CD4-positive, alpha-beta T cell treated with Interferon alpha-2 for 1 hour (primary cell): ENCODE results near the gene UBN1.
A peak's percentile ranks its signal among the peaks of the same experiment; 100 is the strongest.

ENCODE experiments used
- DNase-seq, 2 donors: peaks; one replicate each; pipeline ENCODE4 v3.0.0-alpha.2; 2020 to 2022

UBN1 gene

DNA sequence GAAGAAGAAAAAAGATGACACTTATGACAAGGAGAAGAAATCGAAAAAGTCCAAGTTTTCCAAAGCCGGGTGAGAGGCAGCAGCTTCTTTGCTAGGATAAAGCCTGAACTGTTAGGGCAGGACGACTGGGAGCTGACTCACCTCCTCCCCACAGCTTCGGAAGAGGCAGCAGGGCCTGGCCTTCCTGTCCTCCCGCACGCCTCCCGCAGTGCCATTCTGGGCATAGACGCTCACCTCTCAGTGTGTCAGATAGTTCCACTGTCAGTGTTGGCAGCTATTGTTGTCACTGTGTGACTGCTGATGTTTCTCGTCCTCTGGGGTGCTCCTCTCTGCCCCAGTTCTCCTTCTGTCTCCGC lies 12.6 kb downstream of the UBN1 start:
- DNase-seq = no peak

DNA sequence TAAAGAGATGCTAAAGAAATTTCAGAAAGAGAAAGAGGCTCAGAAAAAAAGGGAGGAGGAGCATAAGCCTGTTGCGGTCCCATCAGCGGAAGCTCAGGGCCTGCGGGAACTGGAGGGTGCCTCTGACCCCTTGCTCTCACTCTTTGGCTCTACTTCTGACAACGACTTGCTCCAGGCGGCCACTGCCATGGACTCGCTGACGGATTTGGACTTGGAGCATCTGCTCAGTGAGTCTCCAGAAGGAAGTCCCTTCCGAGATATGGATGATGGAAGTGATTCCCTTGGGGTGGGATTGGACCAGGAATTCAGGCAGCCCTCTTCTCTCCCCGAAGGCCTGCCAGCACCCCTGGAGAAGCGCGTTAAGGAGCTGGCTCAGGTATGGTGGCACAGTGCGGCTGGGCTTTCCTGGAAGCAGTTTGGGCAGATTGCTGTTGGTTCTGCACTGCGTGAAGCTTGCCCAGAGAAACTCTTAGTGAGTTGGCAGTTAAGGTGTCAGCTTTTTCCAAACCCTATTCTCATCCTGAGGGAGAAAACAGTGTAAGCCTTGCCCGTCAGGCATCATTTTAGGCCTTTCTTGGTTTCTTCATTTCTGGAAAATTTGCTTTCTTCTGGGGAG lies 13.6 kb downstream of the UBN1 start:
- DNase-seq = no peak

DNA sequence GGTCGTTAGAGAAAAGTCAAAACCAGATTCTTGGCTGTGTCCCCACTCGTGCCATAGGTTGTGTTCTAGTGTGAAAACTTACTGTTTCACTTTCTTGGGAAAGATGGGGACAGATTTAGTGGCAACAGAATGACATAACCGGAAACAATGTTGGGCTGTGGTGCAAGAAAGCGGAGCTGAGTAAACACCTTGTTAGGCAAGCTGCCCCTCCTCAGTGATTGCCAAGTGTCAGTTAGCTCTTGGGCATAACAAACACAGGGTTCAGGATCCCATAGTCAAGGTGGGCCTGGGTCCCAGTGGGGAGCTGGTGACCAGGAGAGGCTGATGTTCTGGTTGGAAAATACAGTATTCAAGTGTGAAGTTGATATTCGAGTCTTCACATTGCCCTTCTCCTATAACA lies 15.4 kb downstream of the UBN1 start:
- peak in 1 of 2 donors; percentile 4 for DNase-seq

DNA sequence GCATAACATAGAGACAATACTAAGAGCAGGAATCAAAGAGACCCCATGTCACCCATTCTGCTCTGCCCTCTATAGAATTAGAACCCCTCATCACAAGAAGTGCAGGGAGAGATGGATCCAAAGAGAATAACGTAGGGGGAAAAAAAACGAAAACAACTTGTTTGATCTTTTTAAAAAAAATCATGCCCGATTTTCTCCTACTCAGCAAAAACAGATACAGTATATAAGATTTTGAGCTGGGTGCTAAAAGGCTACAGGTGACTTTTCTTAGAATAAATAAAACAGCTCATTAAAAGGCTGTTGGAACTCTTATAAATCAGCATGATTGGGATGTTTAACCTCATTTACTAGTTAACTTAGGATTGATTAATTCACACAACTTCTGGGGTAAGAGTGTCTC lies 17.4 kb downstream of the UBN1 start:
- no peak for DNase-seq

DNA sequence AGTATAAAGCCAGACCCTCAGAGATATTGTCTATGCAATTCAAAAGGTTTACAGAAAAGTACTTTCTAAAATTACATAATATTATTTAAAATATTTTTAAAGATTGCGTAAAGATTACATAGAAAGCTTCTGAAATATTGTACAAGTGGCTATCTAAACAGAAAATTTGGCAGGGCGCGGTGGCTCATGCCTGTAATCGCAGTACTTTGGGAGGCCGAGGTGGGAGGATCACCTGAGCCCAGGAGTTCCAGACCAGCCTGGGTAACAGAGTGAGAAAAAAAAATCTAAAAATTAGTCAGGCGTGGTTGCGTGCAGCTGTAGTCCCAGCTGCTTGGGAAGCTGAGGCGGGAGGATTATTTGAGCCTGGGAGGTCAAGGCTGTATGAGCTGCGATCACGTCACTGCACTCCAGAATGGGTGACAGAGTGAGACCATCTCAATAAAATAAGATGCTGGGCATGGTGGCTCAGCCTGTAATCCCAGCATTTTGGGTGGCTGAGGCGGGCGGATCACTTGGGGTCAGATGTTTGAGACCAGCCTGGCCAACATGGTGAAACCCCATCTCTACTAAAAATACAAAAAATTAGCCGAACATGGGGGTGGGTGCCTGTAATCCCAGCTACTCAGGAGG lies 18.1 kb downstream of the UBN1 start:
- DNase-seq = no peak

DNA sequence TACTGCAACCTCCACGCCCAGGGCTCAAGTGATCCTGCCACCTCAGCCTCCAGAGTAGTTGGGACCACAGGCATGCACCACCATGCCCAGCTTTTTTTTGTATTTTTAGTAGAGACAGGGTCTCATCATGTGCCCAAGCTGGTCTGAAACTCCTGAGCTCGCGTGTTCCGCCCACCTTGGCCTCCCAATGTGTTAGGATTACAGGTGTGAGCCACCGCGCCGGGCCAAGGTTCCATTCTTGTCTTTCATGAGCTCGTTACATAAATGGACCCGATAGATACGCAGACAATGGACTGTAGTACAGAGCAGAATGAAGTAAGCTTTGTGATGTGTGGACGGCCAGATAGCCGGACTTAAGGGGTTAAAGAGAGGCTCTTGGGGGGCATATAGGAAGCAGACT lies 19.3 kb downstream of the UBN1 start:
- DNase-seq = no peak

DNA sequence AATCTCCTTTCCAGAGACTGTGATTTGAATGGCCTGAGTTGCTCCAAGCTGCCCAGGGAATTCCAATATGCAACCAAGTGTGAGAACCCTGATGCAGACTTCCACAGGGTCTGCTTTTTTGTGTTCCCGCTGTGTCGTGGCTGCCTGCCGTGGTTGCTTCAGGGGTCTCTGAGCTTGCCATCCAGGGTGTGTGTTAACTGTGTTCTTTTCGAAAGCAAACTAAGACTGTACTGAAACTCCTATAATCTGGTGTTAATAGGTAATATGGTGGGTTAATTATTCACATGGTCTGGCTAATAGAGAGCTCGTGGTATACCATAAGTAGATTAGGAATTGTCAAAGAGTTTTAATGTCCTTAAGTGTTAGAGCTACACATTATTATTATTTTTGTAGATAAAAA lies 20.7 kb downstream of the UBN1 start:
- DNase-seq = no peak

DNA sequence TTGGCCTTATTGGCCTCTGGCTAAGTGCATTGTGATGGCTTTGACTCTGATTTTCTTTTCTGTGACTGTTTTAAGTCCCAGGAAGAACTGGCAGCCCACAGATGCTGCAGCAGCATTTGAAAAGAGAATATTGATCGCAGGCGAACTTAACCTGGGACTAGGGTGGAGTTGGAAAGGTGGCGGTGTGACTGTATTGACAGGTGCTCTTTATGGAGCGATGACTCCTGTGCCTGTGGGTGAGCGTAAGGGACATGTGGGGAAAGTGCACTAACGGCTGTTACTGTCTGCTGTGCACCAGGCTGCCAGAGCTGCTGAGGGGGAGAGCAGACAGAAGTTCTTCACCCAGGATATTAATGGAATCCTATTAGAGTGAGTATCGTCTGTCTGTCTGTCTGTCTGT lies 21.3 kb downstream of the UBN1 start:
- no peak for DNase-seq

DNA sequence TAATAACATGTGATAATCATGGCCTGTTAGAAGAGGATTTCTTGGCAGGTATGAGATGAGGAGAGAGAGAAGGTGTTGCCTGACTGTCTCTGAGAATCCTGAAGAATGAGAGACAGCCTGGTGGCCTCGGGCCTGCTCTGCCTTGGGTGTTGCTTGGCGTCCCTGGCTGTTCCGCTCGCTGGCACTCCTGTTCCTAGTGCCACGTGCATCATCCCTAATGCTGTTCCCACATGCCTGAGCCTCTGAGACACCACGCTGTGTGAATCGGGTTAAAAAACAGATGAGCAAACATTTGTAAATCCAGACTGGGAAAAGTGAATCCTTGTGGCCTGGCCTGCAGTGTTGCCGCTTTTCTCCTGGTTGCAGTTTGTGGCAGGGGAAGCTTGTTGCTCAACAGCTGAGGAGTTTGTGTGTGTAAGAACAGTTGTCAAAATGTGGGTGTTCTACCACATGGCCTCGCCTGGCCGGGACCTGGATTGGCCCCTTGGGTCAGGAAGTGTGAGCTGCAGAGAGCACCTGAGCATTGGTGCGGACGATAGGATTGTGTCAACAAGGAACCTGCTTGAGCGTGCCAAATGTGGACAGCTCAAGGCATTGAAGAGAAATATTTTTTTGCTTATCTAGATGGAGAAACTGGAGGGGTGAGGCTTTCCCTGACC lies 22.0 kb downstream of the UBN1 start:
- no peak for DNase-seq

DNA sequence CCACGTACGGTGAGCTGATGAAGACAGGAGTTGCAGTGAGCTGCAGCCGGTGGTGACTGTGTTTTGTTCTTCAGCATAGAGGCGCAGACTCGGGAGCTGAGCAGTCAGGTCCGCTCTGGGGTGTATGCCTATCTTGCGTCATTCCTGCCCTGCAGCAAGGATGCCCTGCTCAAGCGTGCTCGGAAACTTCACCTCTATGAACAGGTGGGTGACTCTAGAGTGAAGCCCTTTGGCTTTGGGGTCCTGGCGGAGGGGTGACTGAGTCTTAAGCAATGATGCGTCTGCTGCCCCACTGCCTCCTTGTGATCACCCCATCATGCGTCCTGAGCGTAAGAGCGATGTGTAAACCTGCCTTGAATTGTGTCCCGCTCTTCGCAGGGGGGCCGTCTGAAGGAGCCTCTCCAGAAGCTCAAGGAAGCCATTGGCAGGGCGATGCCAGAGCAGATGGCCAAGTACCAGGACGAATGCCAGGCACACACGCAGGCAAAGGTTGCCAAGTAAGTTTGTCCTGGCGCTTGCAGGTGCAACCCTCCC lies 22.9 kb downstream of the UBN1 start:
- DNase-seq = no peak

DNA sequence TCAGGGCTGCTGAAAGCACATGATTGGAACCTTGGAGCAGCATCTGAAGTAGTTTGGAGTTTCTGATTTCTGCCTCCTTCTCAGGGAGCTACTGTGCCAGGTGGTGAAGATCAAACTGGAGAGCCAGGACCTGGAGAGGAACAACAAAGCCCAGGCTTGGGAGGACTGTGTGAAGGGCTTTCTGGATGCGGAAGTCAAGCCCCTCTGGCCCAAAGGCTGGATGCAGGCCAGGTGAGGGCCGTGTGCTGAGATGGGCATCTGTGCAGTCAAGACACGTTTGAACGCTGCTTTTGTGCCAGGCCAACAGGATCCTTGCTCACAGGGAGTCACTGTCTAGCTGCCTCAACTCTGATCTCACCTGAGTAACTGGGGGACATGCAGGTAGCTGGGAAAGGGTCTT lies 23.8 kb downstream of the UBN1 start:
- DNase-seq = no peak

DNA sequence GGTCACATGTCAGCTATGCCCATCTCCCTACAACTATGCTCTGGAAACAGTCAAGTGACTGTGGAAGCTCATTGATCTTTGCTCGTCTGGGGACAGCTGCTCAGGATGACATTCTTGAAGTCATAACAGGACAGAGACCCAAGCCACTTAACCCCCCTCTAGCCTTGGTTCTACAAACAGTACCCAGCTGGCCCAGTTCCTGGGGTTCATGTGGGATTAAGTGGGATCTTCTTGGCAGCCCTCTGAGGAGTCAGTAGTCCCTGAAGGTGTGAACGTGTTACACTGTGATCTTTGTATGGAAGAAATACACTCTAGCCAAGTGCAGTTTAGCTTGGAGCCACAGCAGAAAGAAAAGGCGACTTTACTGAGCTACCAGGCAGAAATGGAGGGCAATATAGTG lies 25.8 kb downstream of the UBN1 start:
- no peak for DNase-seq

DNA sequence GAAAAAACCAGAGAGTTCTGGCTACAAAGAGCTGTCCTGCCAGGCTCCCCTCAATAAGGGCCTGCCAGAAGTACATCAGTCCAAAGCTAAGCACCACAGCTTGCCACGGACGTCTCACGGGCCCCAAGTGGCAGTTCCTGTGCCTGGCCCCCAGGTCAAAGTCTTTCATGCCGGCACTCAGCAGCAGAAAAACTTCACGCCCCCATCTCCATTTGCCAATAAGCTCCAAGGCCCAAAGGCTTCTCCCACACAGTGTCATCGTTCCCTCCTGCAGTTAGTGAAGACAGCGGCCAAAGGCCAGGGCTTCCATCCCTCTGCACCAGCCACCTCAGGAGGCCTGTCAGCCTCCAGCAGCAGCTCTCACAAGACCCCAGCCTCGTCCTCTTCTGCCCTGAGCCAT lies 27.4 kb downstream of the UBN1 start:
- no peak for DNase-seq

DNA sequence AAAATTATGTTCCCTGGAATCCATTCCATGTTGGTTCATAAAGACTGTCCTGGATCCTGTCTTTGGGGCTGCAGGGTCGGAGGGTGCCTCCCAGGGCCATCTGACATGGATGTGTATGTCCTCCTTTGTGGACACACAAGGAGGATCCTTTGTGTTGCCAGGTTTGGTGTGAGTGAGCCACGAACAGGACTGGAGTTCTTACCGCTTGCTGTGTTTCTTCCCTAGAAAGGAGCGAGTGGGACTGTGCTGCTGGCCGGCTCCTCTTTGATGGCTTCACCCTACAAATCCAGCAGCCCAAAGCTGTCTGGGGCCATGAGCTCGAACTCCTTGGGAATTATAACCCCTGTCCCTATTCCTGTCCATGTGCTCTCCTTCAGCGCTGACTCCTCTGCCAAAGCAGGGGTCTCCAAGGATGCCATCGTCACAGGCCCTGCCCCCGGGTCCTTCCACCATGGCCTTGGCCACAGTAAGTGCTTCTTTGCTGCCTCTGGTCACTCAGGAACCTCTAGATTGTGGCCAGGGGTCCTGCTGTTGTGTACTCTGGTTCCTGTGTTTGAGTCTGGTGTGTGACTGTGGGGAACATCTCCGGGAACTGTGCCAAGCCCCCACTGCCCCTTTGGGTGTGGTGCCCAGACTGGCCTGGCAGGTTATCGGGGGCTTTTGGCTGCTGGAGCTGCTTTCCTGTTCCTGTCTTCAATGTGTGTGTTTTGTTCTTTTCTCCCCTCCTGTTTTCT lies 29.5 kb downstream of the UBN1 start:
- DNase-seq = no peak

DNA sequence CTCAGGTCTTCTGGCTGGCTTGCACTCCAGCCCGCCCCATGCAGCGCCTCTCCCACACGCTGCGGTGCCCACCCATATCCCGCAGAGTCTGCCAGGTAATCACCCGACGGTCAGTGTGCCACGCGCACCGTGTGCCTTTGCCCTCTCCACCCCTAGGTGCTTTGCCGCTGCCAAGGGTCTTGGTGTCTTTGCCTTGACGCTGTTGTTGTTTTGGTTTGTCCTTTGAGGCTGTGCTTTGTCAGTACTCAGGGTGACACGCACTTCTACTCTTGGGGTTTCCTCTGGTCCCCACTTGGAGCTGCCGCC lies 30.1 kb downstream of the UBN1 start:
- DNase-seq = no peak

DNA sequence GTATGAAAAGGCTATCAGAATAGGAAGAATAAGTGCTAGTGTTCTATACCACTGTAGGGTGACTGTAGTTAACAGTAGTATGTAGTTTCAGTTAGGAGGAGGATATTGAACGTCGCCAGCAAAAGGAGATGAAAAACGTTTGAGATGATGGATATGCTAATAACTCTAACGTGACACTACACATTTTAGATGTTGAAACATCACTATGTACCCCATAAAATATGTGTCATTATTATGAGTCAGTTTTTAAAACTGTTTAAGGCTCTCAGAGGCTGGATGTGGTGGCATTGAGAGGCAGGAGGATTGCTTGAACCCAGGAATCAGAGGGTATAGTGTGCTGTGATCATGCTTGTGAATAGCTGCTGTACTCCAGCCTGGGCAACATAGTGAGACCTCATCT lies 31.8 kb downstream of the UBN1 start:
- no peak for DNase-seq

DNA sequence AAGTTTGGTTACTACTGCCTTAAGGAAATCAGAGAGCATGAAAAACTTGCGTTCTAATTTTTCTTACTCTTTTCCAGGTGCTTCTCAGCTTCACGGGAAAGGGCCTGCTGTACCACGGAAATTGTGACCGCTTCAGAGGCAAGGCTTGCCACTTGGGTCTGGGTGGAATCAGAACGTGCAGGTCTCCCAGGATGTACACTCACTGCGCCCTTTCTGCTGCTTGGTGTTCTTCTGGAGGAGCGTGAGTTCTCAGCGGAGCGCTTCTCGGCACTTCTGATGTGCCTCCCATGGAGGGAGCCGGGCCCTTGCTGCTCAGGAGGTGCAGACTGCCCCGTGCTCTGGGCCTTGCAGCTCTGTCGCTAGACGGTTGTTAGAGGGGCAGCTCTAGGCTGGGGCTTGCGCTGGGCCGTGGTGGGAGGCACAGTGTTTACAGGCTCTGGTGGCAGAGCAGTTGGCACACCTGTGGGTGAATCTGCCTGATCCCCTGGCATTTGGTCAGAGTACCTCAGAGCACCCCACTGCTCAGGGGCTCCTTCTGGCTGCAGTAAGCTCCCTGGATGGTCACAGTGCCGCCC lies 32.8 kb downstream of the UBN1 start:
- no peak for DNase-seq

DNA sequence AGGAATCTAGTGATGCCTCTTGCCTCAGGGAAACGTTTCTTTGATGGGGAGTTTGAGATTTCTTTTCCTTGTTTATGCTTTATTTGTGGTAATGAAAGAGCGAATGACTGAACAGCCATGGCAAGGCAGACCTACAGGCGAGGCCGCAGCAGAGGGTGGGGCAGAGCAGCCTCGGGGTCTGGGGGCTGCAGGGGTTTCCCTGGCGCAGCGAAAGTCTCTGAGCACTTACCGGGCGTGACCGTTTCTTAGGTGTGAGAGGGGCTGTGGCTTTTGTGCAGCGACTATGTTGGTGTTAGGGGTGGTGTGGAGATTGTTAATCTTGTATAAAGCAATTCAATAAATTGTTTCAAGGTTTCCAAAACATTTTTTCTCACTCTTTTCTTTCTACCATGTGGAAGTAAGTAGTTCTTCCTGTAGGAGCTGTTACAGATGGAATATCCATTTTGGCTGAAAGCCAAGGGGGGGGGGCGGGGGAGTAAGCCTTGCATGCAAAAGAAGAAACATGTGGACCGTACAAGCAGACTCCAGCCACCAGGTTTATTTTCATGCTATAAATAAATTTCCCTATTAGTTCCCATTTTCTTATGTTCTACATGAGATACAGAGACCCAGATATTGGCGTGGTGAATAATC lies 34.8 kb downstream of the UBN1 start:
- no peak for DNase-seq

DNA sequence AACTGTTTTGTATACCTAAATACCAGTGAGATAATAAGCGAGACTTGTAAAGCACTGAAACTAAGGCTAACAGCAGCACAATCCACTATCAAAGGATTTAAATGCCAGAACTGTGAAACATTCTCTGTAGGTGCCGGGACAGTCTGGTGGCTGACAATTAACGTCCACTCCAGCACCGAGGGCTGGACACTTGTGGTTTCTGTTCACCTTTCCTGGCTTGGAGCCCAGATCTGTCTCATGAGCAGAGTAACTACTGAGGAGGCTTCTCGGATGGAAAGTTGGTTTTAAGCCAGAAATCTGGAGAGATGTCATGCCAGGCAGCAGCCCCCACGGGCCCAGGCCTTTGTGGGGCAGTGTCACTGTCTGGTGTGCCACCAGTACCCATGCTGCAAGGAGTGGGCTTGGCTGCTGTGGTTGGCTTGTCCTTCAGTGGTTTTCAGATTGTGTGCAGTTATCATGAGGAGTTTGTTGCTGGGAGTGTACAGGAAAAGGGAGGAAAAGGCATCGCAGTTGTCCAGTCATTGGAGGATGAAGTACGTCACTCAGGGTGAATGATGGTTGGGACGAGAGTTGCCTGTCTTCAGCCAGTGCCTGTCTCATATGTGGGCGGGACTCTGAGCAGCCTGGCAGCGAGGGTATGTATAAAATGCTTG lies 35.5 kb downstream of the UBN1 start:
- no peak for DNase-seq

DNA sequence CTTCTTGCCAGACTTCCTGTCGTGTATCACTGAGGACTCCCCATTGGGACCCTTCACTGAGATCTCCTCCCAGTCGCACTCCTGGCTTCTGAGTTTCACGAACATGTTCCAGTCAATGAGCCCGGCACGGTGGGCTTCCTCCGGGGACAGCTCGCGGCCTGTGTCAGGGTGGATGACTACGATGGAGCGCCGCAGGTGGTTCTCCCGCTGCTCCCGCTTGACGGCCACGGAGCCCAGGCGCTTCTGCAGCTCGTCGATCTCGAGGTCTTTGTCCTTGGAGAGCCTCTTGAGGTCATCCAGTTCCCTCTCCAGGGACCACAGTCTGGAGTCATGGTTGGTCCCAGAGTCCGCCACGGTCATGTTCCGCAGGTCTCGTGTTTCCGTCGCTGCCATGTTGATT lies 36.2 kb downstream of the UBN1 start:
- no peak for DNase-seq

DNA sequence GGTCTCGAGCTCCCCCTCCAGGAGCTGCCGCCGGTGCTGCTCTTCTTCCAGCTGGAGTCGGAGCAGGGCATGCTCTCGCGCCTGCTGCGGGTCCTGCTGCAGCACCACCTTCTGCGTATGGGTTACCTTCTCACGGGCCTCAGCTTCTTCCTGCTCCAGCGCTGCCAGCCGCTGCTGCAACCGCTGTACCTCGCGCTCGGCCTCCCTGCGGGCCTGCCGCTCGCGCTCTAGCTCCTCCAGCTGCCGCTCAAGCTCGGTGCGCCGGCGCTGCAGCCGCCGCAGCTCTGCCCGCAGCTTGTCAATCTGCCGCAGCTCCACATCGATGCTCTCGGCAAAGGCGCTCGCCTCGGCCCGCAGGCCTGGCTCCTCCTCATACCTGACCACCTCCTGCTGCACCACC lies 36.9 kb downstream of the UBN1 start:
- no peak for DNase-seq

DNA sequence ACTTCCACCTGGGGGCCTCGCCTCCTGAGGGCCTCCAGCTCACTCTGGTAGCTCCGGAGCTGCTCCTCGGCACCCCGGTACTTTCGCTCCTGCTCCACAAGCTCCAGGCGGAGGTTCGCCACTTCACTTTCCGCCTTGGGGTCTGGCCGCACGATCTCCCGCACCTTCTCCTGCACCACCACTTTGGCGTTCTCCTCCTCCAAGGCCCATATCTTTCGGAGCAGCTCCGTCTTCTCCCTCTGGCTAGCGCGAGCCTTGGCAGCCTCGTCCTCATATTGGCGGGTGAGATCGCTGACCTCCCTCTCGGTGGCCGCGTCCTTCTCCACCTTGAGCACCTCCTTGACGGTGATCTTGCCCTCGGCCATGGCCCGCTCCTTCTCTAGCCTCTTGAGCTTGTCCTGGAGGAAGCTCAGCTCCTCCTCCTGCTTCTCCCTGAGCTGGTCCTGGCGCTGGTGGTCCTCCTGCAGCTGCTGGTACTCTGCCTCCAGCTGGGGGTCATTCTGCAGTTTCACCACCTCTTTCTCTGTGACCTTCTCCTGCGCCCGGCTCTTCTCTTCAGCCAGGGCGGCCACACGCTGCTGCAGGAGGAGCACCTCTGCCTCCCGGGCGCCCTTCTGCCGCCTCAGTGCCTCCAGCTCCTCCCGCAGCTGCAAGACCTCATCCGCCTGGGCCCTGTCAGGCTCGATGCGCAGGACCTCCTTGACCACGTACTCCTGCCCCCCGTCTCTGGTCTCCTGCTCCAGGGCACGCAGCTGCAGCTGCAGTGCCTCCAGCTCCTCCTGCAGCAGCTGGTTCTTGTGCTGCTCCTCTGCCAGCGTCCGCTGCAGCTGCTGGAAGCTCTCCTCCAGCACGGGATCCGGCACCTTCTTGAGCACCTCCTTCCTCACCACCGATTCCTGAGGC lies 37.9 kb downstream of the UBN1 start:
- DNase-seq = no peak
